Measurements from ENCODE around the gene ZNF554. TPM values are rescaled to one million over a fixed set of nuclear protein-coding genes. Genes with fewer than 3 reads are reported as not detected.

ZNF554 gene
- total RNA-seq, 2 experiments from 2014 or later = 3.5 to 3.6 TPM

DNA sequence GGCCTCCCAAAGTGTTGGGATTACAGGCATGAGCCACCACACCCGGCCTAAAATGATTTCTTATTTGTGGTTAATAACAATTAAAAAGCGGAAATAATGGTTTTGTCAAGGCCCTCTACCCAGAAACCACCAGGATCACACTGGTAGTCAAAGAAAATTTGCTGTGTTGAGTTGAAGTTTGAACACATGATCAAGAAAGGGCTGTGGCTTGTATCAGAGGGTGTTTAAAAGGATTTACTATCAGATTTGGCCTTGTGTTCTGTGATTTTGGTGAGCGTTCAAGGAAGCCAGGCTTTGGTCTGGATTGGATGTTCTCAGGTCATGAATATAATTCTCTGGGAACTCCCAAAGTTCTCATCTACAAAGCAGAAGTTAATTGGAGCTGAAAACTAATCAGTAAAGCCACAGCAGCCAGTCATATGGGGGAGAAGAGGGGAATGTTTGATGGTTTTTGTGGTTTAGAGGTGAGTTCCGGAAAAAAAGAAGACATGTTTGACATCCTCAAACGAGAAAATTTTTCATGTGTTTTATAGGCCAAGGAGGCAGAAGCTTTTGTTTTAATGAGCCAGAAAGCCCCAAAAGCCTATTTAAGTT lies 36.9 kb downstream of the ZNF554 start:
- peak in 4 of 14 experiments; percentile 13 to 82 (median 74) for DNase-seq
- Histone ChIP-seq H3K4me3 (ENCODE audit: low read length) (no peak overlapping the region), H3K4me1 (ENCODE audit: insufficient read depth, low read length) (peaks cover 35% of the 10 kb centered on the region), H3K36me3 (ENCODE audit: insufficient read depth, low read length) (peaks cover 23% of the 10 kb centered on the region), H3K27ac (ENCODE audit: low read depth in 1 of 2, low read length in 2 of 2) (peak overlapping the region in 1 of 2 donors; percentile 23), H3K9me3 (ENCODE audit: control insufficient read depth in 1 of 2, insufficient read depth in 1 of 2, low read length in 2 of 2) (peaks cover 18 to 23% of the 10 kb centered on the region in 2 experiments), H3K27me3 (ENCODE audit: control insufficient read depth in 1 of 2, insufficient read depth in 2 of 2, low read length in 2 of 2) (no peaks in the 10 kb centered on the region)
- TF ChIP-seq, protein P1, sequence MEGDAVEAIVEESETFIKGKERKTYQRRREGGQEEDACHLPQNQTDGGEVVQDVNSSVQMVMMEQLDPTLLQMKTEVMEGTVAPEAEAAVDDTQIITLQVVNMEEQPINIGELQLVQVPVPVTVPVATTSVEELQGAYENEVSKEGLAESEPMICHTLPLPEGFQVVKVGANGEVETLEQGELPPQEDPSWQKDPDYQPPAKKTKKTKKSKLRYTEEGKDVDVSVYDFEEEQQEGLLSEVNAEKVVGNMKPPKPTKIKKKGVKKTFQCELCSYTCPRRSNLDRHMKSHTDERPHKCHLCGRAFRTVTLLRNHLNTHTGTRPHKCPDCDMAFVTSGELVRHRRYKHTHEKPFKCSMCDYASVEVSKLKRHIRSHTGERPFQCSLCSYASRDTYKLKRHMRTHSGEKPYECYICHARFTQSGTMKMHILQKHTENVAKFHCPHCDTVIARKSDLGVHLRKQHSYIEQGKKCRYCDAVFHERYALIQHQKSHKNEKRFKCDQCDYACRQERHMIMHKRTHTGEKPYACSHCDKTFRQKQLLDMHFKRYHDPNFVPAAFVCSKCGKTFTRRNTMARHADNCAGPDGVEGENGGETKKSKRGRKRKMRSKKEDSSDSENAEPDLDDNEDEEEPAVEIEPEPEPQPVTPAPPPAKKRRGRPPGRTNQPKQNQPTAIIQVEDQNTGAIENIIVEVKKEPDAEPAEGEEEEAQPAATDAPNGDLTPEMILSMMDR (IDR thresholded peaks at IDR 0.05) = no peak
- ChIA-PET CTCF (interaction anchor here (0.9 to 1.1 kb wide), 2 partner anchors 15 to 18 kb away, joined by 3 to 4 read pairs; partner anchors contain the start of gene ZNF555), POLR2A (interaction anchor here (2.4 kb wide), 1 partner anchor 15 kb away, joined by 12 read pairs; the partner anchor contains the start of gene ZNF555)
- intact Hi-C loops (cut with DNase I, micrococcal nuclease) = loop anchor here in 1 of 2 experiments (1.0 kb wide), 1 partner anchor 15 kb away; the partner anchor contains the start of gene ZNF555
- ATAC-seq (ENCODE audit: poor library complexity) = peak; percentile 88
- peaks cover 23% of the 10 kb centered on the region for H3K9me3 Mint-ChIP-seq
- H3K27ac Mint-ChIP-seq = peak overlapping the region; percentile 57
- H3K36me3 Mint-ChIP-seq (ENCODE audit: low read depth) = peaks cover 42% of the 10 kb centered on the region
- H3K4me3 Mint-ChIP-seq = peak overlapping the region; percentile 61
- H3K4me1 Mint-ChIP-seq (ENCODE audit: low read depth) = peaks cover 32% of the 10 kb centered on the region
- H3K27me3 Mint-ChIP-seq = no peaks in the 10 kb centered on the region

- ChIA-PET CTCF (no interaction called here), POLR2A (no interaction called here)
- H3K4me3 ChIP-seq (ENCODE audit: low read length) = no peak overlapping the region
- no peak overlapping the region for H3K4me3 Mint-ChIP-seq
- intact Hi-C loops (cut with DNase I, micrococcal nuclease) = no loop called here
- no peak for DNase-seq
- no peaks in the 10 kb centered on the region for H3K27me3 Mint-ChIP-seq
- H3K9me3 Mint-ChIP-seq = peaks cover 12% of the 10 kb centered on the region
- TF ChIP-seq, protein P1 (IDR thresholded peaks at IDR 0.05) = no peak
- no peaks in the 10 kb centered on the region for H3K27me3 ChIP-seq (ENCODE audit: control insufficient read depth in 1 of 2, insufficient read depth in 2 of 2, low read length in 2 of 2)
- no peak for ATAC-seq (ENCODE audit: poor library complexity)
- no peak overlapping the region for H3K27ac Mint-ChIP-seq
- peaks cover 35% of the 10 kb centered on the region for H3K4me1 ChIP-seq (ENCODE audit: insufficient read depth, low read length)
- peaks cover 19% of the 10 kb centered on the region for H3K36me3 Mint-ChIP-seq (ENCODE audit: low read depth)
- peaks cover under 1 to 18% of the 10 kb centered on the region in 2 experiments for H3K9me3 ChIP-seq (ENCODE audit: control insufficient read depth in 1 of 2, insufficient read depth in 1 of 2, low read length in 2 of 2)
- H3K4me1 Mint-ChIP-seq (ENCODE audit: low read depth) = peaks cover 32% of the 10 kb centered on the region
- H3K36me3 ChIP-seq (ENCODE audit: insufficient read depth, low read length) = no peaks in the 10 kb centered on the region
- H3K27ac ChIP-seq (ENCODE audit: low read depth in 1 of 2, low read length in 2 of 2) = no peak overlapping the region
These were observed 39.2 kb downstream of the ZNF554 start for GRCh38 chr19:2858864-2859263.

DNA sequence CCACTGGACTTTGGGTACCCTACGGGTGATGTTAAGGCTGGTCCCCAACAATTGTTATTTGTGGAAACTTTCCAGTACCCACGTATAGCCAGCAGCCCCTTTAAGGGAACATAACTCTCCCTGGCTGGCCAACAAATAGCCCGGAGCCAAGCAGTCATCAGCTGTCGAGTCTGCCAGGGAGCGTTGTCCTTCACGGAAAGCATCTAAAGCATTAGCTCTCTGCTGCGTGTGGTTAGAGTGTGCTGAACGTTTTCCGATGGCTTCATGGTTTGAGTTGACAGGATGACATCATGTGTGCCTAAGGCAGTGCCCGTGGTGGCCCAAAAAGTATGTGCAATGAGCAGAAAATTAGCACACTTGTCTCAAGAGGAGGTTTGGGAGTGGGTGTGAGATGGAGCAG lies 44.1 kb downstream of the ZNF554 start:
- Histone ChIP-seq H3K4me1 (ENCODE audit: insufficient read depth, low read length) (peaks cover 4% of the 10 kb centered on the region), H3K36me3 (ENCODE audit: insufficient read depth, low read length) (no peaks in the 10 kb centered on the region), H3K4me3 (ENCODE audit: low read length) (no peak overlapping the region), H3K9me3 (ENCODE audit: control insufficient read depth in 1 of 2, insufficient read depth in 1 of 2, low read length in 2 of 2) (peaks cover 0 to 19% of the 10 kb centered on the region in 2 experiments), H3K27me3 (ENCODE audit: control insufficient read depth in 1 of 2, insufficient read depth in 2 of 2, low read length in 2 of 2) (peaks cover 0 to 3% of the 10 kb centered on the region in 2 experiments), H3K27ac (ENCODE audit: low read depth in 1 of 2, low read length in 2 of 2) (no peak overlapping the region)
- Mint-ChIP-seq H3K27ac (no peak overlapping the region), H3K4me3 (no peak overlapping the region), H3K36me3 (ENCODE audit: low read depth) (no peaks in the 10 kb centered on the region), H3K9me3 (no peaks in the 10 kb centered on the region), H3K27me3 (peaks cover 10% of the 10 kb centered on the region), H3K4me1 (ENCODE audit: low read depth) (peaks cover 7% of the 10 kb centered on the region)
- CTCF ChIA-PET = no interaction called here
- TF ChIP-seq, protein P1 (IDR thresholded peaks at IDR 0.05) = no peak
- intact Hi-C loops (cut with DNase I, micrococcal nuclease) = no loop called here
- DNase-seq (no peak), ATAC-seq (ENCODE audit: poor library complexity) (no peak)
- POLR2A ChIA-PET = no interaction called here
